Fibroblast of villous mesenchyme (primary cell): Measurements from ENCODE around the gene MT1HL1. TPM values are rescaled to one million over a fixed set of nuclear protein-coding genes. Genes with fewer than 3 reads are reported as not detected.

Experiments
- DNase-seq: peaks from one replicate; pipeline ENCODE4 v3.0.0-alpha.2; 2010; ENCODE audit warnings: low read depth
- H3K4me3 ChIP-seq: 2 replicates; pipeline ENCODE4 v1.5.1; 2011; ENCODE audit warnings: low read depth, mild to moderate bottlenecking, low read length
- CTCF ChIP-seq: IDR thresholded peaks from 2 replicates; pipeline ENCODE4 v1.5.1; 2012; ENCODE audit warnings: low read depth, mild to moderate bottlenecking, low read length; ENCODE audit not compliant: insufficient read depth
- total RNA-seq: library from RNA; depleted of rRNA; stranded (reverse); fragments of >200 nt; gene quantifications from 2 replicates; pipeline ENCODE4 v1.2.3, GENCODE V29; 2012

Gene MT1HL1
- total RNA-seq, 1 donor: not detected

GRCh38 chr1:236997882-236998281 lies 6.4 kb downstream of the MT1HL1 start:
- H3K4me3 ChIP-seq: no peak overlapping the region
- no peak for DNase-seq
- TF ChIP-seq CTCF: no peak

GRCh38 chr1:236997361-236997760 lies 6.9 kb downstream of the MT1HL1 start:
- TF ChIP-seq CTCF: no peak

GRCh38 chr1:236994450-236994849 lies 9.8 kb downstream of the MT1HL1 start:
- DNase-seq: no peak
- no peak overlapping the region for H3K4me3 ChIP-seq
- no peak for TF ChIP-seq CTCF

More at GRCh38 chr1:236997361-236997760, 6.9 kb downstream of the MT1HL1 start:
- H3K4me3 ChIP-seq: no peak overlapping the region
- DNase-seq: no peak

- no peak for DNase-seq
- H3K4me3 ChIP-seq: no peak overlapping the region
- no peak for TF ChIP-seq CTCF
Measured at GRCh38 chr1:236992449-236992848, 11.8 kb downstream of the MT1HL1 start.

- no peak overlapping the region for H3K4me3 ChIP-seq
- no peak for TF ChIP-seq CTCF
- DNase-seq: no peak
Measured at GRCh38 chr1:236990052-236990445, 14.2 kb downstream of the MT1HL1 start.

GRCh38 chr1:236989290-236990051 lies 14.8 kb downstream of the MT1HL1 start:
- no peak overlapping the region for H3K4me3 ChIP-seq
- no peak for TF ChIP-seq CTCF
- no peak for DNase-seq

GRCh38 chr1:236983818-236984217 lies 20.4 kb downstream of the MT1HL1 start:
- DNase-seq: no peak
- H3K4me3 ChIP-seq: no peak overlapping the region
- no peak for TF ChIP-seq CTCF
